Ovary (tissue), 1 donor: Measurements from ENCODE around the gene PMS1.

Experiments
- EP300 ChIP-seq: sonication (generic); formaldehyde crosslinking; IDR thresholded peaks from one replicate; pipeline ENCODE4 v1.6.1; 2017; ENCODE audit warnings: antibody characterized with exemption
- POLR2A ChIP-seq: fragments of 450-650 bp; IDR thresholded peaks from one replicate; pipeline ENCODE4 v1.6.1; 2017; ENCODE audit warnings: antibody characterized with exemption, mild to moderate bottlenecking, moderate library complexity

DNA sequence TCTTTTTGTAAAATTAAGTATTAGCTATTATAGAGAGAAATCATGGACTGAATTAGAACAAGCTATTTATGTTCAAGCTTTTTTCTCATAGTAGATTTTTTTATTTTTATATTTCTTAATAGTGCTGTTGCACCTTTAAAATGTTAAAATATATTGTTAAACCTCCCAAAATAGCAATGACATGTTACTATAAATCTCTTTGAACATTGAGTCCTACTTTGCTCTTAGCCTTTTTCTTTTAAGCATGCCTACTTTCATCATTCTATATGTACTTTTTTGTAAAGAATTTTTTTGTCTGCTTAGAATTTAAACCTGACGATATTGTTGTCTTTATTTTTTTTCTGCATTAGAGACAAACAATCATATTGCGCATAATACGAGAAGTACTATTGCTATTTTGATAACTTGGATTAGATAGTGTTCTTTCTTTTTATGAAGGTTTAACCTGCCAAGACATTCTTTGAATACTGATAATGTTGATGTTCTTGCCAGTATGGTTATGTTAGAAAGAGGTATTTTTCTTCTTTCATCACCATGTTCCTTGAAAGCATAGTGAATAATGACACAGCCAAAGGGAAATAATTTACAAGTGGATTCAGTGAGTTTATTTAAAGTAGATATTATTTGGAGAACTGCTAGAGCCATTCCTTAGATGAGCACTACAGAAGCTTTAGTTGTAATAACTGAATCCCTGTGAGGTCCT, 40.6 kb downstream of the PMS1 start:
- no peak for TF ChIP-seq POLR2A
- no peak for TF ChIP-seq EP300
